ENCODE measurements around the gene ERN2. TPM values are rescaled to one million over a fixed set of nuclear protein-coding genes. Genes with fewer than 3 reads are reported as not detected.
A peak's percentile ranks its signal among the peaks of the same experiment; 100 is the strongest.

ERN2 gene
- total RNA-seq, 2 experiments from 2014 or later = not detected

DNA sequence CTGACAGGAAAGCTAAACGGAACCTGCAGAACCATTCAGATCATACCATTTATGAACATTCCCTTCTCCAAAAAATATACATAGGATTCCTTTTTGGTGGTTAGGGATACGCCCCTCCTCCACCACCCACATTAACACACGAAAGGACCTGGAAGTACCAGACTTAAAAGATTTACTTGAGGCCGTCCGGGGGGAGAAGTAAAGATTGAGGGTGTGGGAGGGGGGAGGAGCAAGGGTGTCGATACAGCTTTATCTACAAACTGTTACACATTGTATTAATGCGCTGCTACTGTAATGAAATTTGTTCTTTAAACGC is 72.4 kb downstream of the ERN2 start:
- peaks cover 39% of the 10 kb centered on the region for H3K4me1 Mint-ChIP-seq
- ChIA-PET CTCF (interaction anchor here (0.5 kb wide), 1 partner anchor 388 kb away, joined by 3 read pairs; no protein-coding TSS in a partner anchor), POLR2A (no interaction called here)
- H3K36me3 Mint-ChIP-seq (ENCODE audit: low read depth) = peaks cover 29% of the 10 kb centered on the region
- peak overlapping the region; percentile 99 for H3K27ac Mint-ChIP-seq
- peak overlapping the region; percentile 100 for H3K4me3 Mint-ChIP-seq
- no peaks in the 10 kb centered on the region for H3K27me3 Mint-ChIP-seq
- no peak for DNase-seq
- no peaks in the 10 kb centered on the region for H3K9me3 Mint-ChIP-seq

Other genes with a start within 250 kb of the ERN2 start
- gene GGA2, start 202.7 kb downstream of the ERN2 start, total RNA-seq = 100 to 1,000 TPM; 121 to 131 TPM
- 10 to 100 TPM; 18.1 to 18.5 TPM for gene EARS2, start 155.9 kb downstream of the ERN2 start, total RNA-seq
- gene UBFD1, start 155.5 kb downstream of the ERN2 start, total RNA-seq = 10 to 100 TPM; 39.1 to 39.5 TPM
- 10 to 100 TPM; 57.8 to 82.6 TPM for gene NDUFAB1, start 116.9 kb downstream of the ERN2 start, total RNA-seq
- 10 to 100 TPM; 19.2 to 21.6 TPM for gene PALB2, start 71.9 kb downstream of the ERN2 start, total RNA-seq
- gene DCTN5, start 71.8 kb downstream of the ERN2 start, total RNA-seq = 10 to 100 TPM; 74.2 to 75.2 TPM
- 100 to 1,000 TPM; 121 to 134 TPM for gene PLK1, start 34.3 kb downstream of the ERN2 start, total RNA-seq
- not detected for gene CHP2, start 41.8 kb upstream of the ERN2 start, total RNA-seq
- gene PRKCB, start 122.8 kb upstream of the ERN2 start, total RNA-seq = 10 to 100 TPM; 77.8 to 81.0 TPM

Measured in activated CD4-positive, alpha-beta T cell treated with anti-CD3 and anti-CD28 coated beads, Interleukin-2, amount 10 ng/mL, durations not matched to agents 7 days and 5 days (primary cell).